ENCODE data around the gene ATF3.

The ATF3 gene

GRCh38 chr1:212645546-212646543 is 37.3 kb downstream of the ATF3 start:
- Histone ChIP-seq H3K9ac (ENCODE audit: low read length) (no peak overlapping the region), H3K4me3 (ENCODE audit: low read depth, low read length) (no peak overlapping the region), H3K36me3 (ENCODE audit: control insufficient read depth, insufficient read depth, low read length) (no peaks in the 10 kb centered on the region), H3K27me3 (ENCODE audit: control insufficient read depth, insufficient read depth, low read length) (no peaks in the 10 kb centered on the region), H3K9me3 (ENCODE audit: control insufficient read depth, insufficient read depth, low read depth, low read length) (no peaks in the 10 kb centered on the region), H3K4me1 (ENCODE audit: control insufficient read depth, insufficient read depth, low read length) (no peaks in the 10 kb centered on the region), H3K27ac (ENCODE audit: low read depth, low read length) (no peak overlapping the region)

GRCh38 chr1:212646588-212646987 is 38.0 kb downstream of the ATF3 start:
- Histone ChIP-seq H3K4me1 (ENCODE audit: control insufficient read depth, insufficient read depth, low read length) (no peaks in the 10 kb centered on the region), H3K36me3 (ENCODE audit: control insufficient read depth, insufficient read depth, low read length) (no peaks in the 10 kb centered on the region), H3K27me3 (ENCODE audit: control insufficient read depth, insufficient read depth, low read length) (no peaks in the 10 kb centered on the region), H3K27ac (ENCODE audit: low read depth, low read length) (no peak overlapping the region), H3K4me3 (ENCODE audit: low read depth, low read length) (no peak overlapping the region), H3K9me3 (ENCODE audit: control insufficient read depth, insufficient read depth, low read depth, low read length) (no peaks in the 10 kb centered on the region), H3K9ac (ENCODE audit: low read length) (no peak overlapping the region)

GRCh38 chr1:212647004-212647403 is 38.4 kb downstream of the ATF3 start:
- Histone ChIP-seq H3K9ac (ENCODE audit: low read length) (no peak overlapping the region), H3K9me3 (ENCODE audit: control insufficient read depth, insufficient read depth, low read depth, low read length) (no peaks in the 10 kb centered on the region), H3K27me3 (ENCODE audit: control insufficient read depth, insufficient read depth, low read length) (no peaks in the 10 kb centered on the region), H3K36me3 (ENCODE audit: control insufficient read depth, insufficient read depth, low read length) (no peaks in the 10 kb centered on the region), H3K27ac (ENCODE audit: low read depth, low read length) (no peak overlapping the region), H3K4me1 (ENCODE audit: control insufficient read depth, insufficient read depth, low read length) (no peaks in the 10 kb centered on the region), H3K4me3 (ENCODE audit: low read depth, low read length) (no peak overlapping the region)

DNA sequence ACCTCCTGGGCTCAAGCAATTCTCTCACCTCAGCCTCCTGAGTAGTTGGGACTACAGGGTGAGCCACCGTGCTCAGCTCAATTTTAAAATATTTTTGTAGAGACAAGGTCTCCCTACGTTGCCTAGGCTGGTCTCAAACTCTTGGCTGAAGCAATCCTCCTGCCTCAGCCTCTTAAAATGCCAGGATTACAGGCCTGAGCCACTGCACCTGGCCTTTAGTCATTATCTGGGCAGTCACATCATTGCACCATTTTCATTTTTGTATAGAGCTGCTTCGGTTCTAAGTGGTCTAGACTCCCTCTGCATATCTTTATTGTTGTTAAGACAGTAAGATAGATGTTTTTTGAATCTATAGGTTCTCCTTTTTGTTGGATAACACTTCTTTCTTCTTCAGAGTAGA is 39.9 kb downstream of the ATF3 start:
- H3K27ac ChIP-seq (ENCODE audit: low read depth, low read length) = no peak overlapping the region
- no peaks in the 10 kb centered on the region for H3K9me3 ChIP-seq (ENCODE audit: control insufficient read depth, insufficient read depth, low read depth, low read length)
- H3K27me3 ChIP-seq (ENCODE audit: control insufficient read depth, insufficient read depth, low read length) = no peaks in the 10 kb centered on the region
- H3K36me3 ChIP-seq (ENCODE audit: control insufficient read depth, insufficient read depth, low read length) = no peaks in the 10 kb centered on the region
- no peak overlapping the region for H3K9ac ChIP-seq (ENCODE audit: low read length)
- H3K4me3 ChIP-seq (ENCODE audit: low read depth, low read length) = no peak overlapping the region
- no peaks in the 10 kb centered on the region for H3K4me1 ChIP-seq (ENCODE audit: control insufficient read depth, insufficient read depth, low read length)

- Histone ChIP-seq H3K4me1 (ENCODE audit: control insufficient read depth, insufficient read depth, low read length) (no peaks in the 10 kb centered on the region), H3K9me3 (ENCODE audit: control insufficient read depth, insufficient read depth, low read depth, low read length) (no peaks in the 10 kb centered on the region), H3K4me3 (ENCODE audit: low read depth, low read length) (no peak overlapping the region), H3K9ac (ENCODE audit: low read length) (no peak overlapping the region), H3K27me3 (ENCODE audit: control insufficient read depth, insufficient read depth, low read length) (no peaks in the 10 kb centered on the region), H3K36me3 (ENCODE audit: control insufficient read depth, insufficient read depth, low read length) (no peaks in the 10 kb centered on the region), H3K27ac (ENCODE audit: low read depth, low read length) (no peak overlapping the region)
Observed at GRCh38 chr1:212649020-212649419, 40.5 kb downstream of the ATF3 start.

DNA sequence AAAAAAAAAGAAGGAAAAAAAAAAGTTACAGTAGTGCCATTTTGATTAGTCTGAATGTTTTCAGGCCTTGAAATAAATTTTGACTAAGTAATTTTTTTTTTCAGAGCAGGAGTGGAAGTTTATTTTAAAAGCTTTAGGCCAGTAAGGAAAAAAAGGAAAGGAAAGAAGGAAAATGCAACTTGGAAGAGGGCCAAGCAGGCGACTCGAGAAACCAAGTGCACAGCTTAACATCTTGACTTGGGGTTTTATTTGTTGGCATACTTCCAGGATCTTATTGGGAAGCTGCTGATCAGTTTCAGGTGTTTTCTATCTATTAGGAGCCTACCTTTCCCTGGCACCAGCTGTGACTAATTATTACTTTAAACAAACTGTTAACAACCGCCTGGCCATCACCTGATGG is 41.7 kb downstream of the ATF3 start:
- Histone ChIP-seq H3K4me3 (ENCODE audit: low read depth, low read length) (no peak overlapping the region), H3K27me3 (ENCODE audit: control insufficient read depth, insufficient read depth, low read length) (peaks cover 3% of the 10 kb centered on the region; the same call in 1 of the 2 replicates), H3K9me3 (ENCODE audit: control insufficient read depth, insufficient read depth, low read depth, low read length) (no peaks in the 10 kb centered on the region), H3K36me3 (ENCODE audit: control insufficient read depth, insufficient read depth, low read length) (no peaks in the 10 kb centered on the region), H3K9ac (ENCODE audit: low read length) (no peak overlapping the region), H3K4me1 (ENCODE audit: control insufficient read depth, insufficient read depth, low read length) (peaks cover 1% of the 10 kb centered on the region; the same call in 1 of the 2 replicates), H3K27ac (ENCODE audit: low read depth, low read length) (no peak overlapping the region)

GRCh38 chr1:212651521-212651920 is 43.0 kb downstream of the ATF3 start:
- Histone ChIP-seq H3K27ac (ENCODE audit: low read depth, low read length) (no peak overlapping the region), H3K9ac (ENCODE audit: low read length) (no peak overlapping the region), H3K27me3 (ENCODE audit: control insufficient read depth, insufficient read depth, low read length) (peaks cover 5% of the 10 kb centered on the region; the same call in 1 of the 2 replicates), H3K9me3 (ENCODE audit: control insufficient read depth, insufficient read depth, low read depth, low read length) (no peaks in the 10 kb centered on the region), H3K4me1 (ENCODE audit: control insufficient read depth, insufficient read depth, low read length) (peaks cover 14% of the 10 kb centered on the region; the same call in 1 of the 2 replicates), H3K4me3 (ENCODE audit: low read depth, low read length) (no peak overlapping the region), H3K36me3 (ENCODE audit: control insufficient read depth, insufficient read depth, low read length) (no peaks in the 10 kb centered on the region)

DNA sequence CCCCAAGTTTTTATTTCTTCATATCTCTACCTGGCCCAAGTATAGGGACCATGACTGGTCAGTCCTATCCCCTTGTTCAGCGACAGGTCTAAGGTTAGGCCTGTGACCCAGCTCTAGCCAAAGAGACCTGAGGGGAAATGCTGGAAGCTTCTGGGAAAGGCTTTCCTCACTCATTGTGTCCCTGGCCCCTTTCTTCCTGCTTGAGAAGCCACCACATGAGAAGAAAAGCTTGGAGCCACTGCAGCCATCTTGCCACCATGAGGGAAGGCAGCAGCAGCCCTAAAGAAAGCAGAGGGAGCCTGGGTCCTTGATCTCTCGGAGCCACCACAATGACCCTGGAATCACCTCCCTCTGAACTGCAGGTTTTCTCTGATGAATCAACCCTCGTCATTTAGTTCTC is 43.4 kb downstream of the ATF3 start:
- Histone ChIP-seq H3K27me3 (ENCODE audit: control insufficient read depth, insufficient read depth, low read length) (peaks cover 5% of the 10 kb centered on the region; the same call in 1 of the 2 replicates), H3K27ac (ENCODE audit: low read depth, low read length) (no peak overlapping the region), H3K4me1 (ENCODE audit: control insufficient read depth, insufficient read depth, low read length) (peaks cover 19% of the 10 kb centered on the region; the same call in 1 of the 2 replicates), H3K4me3 (ENCODE audit: low read depth, low read length) (no peak overlapping the region), H3K9ac (ENCODE audit: low read length) (no peak overlapping the region), H3K9me3 (ENCODE audit: control insufficient read depth, insufficient read depth, low read depth, low read length) (no peaks in the 10 kb centered on the region), H3K36me3 (ENCODE audit: control insufficient read depth, insufficient read depth, low read length) (no peaks in the 10 kb centered on the region)

- H3K27ac ChIP-seq (ENCODE audit: low read depth, low read length) = no peak overlapping the region
- peaks cover 5% of the 10 kb centered on the region; the same call in 1 of the 2 replicates for H3K27me3 ChIP-seq (ENCODE audit: control insufficient read depth, insufficient read depth, low read length)
- no peaks in the 10 kb centered on the region for H3K9me3 ChIP-seq (ENCODE audit: control insufficient read depth, insufficient read depth, low read depth, low read length)
- H3K36me3 ChIP-seq (ENCODE audit: control insufficient read depth, insufficient read depth, low read length) = no peaks in the 10 kb centered on the region
- H3K4me1 ChIP-seq (ENCODE audit: control insufficient read depth, insufficient read depth, low read length) = peaks cover 23% of the 10 kb centered on the region; the same call in 1 of the 2 replicates
- H3K9ac ChIP-seq (ENCODE audit: low read length) = no peak overlapping the region
- no peak overlapping the region for H3K4me3 ChIP-seq (ENCODE audit: low read depth, low read length)
Observed at GRCh38 chr1:212652609-212653008, 44.0 kb downstream of the ATF3 start.

DNA sequence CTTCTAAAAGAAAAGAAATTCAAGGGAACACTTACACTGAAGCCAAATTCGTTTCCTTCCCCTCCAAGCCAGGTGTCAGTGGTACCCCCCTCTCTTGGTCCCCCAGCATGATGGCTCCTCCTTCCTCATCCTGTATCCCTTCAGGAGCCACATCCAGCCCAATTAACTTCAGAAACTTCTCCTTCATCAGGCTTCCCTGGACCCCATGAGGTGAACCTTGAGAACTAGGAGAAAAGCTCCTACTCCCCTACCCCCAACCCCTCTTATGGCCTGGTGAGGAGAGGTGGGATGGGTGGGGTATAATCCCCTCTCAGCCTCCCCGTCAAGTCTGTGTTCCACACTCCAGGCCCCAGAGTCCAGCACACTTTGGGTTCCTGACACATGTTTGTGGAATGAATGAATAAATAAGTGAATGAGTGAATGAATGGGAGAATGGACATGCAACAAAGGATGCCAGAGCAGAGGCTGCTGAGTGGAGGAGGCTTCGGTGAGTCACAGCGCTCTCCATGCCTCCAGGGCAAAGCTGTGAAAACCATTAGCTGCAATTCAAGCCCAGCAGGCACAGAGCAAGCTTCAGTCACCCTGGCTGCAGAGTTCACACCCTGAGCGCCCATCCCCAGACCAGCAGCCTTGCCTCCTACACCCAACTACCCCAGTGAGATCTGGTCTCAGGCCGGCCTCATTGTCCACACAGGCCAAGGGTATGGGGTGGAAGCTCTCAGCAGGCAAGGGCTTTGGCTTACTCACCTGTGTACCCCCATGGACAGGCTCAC is 47.3 kb downstream of the ATF3 start:
- no peak overlapping the region; the same call in 1 of the 2 replicates for H3K27ac ChIP-seq (ENCODE audit: low read depth, low read length)
- H3K36me3 ChIP-seq (ENCODE audit: control insufficient read depth, insufficient read depth, low read length) = no peaks in the 10 kb centered on the region
- no peak overlapping the region for H3K9ac ChIP-seq (ENCODE audit: low read length)
- peaks cover 5% of the 10 kb centered on the region; the same call in 1 of the 2 replicates for H3K27me3 ChIP-seq (ENCODE audit: control insufficient read depth, insufficient read depth, low read length)
- H3K4me3 ChIP-seq (ENCODE audit: low read depth, low read length) = no peak overlapping the region
- H3K4me1 ChIP-seq (ENCODE audit: control insufficient read depth, insufficient read depth, low read length) = peaks cover 23% of the 10 kb centered on the region; the same call in 1 of the 2 replicates
- H3K9me3 ChIP-seq (ENCODE audit: control insufficient read depth, insufficient read depth, low read depth, low read length) = no peaks in the 10 kb centered on the region

All from HUES6 (cell line).